ENCODE data around the gene CAPN9.
"Not testable (repeated sequence)": the region's sequence is repeated elsewhere in the genome, so short reads cannot be mapped to it uniquely, and the experiment has no call there.

- TF ChIP-seq CTCF, POLR2AphosphoS5, EP300, POLR2A (IDR thresholded peaks at IDR 0.05): not testable (repeated sequence)
Measured at GRCh38 chr1:230716453-230716852, 30.7 kb upstream of the CAPN9 start.

Measured in gastroesophageal sphincter (tissue), 3 donors.